CD4-positive, alpha-beta T cell treated with Interleukin-15 for 1 hour (primary cell): ENCODE measurements around the gene DGUOK.
A peak's percentile ranks its signal among the peaks of the same experiment; 100 is the strongest.
"Not testable (repeated sequence)": the region's sequence is repeated elsewhere in the genome, so short reads cannot be mapped to it uniquely, and the experiment has no call there.

Source experiments
- DNase-seq: peaks from one replicate; pipeline ENCODE4 v3.0.0-alpha.2; 2020

The DGUOK gene

GRCh38 chr2:73926493-73927327 is at the start of gene DGUOK:
Gene DGUOK, plus strand, starts transcription at chr2:73926880. Its CDS starts 31 bp downstream, at chr2:73926911.
- peak; percentile 98 for DNase-seq

GRCh38 chr2:73877071-73877802 is 49.4 kb upstream of the DGUOK start:
- no peak for DNase-seq

- not testable (repeated sequence) for DNase-seq
Measured at GRCh38 chr2:73877984-73878383, 48.7 kb upstream of the DGUOK start.

- DNase-seq: no peak
Measured at GRCh38 chr2:73885406-73885805, 41.3 kb upstream of the DGUOK start.

- DNase-seq: no peak
Measured at GRCh38 chr2:73886357-73886756, 40.3 kb upstream of the DGUOK start.

GRCh38 chr2:73887596-73888353 is 38.9 kb upstream of the DGUOK start:
- not testable (repeated sequence) for DNase-seq

- no peak for DNase-seq
Measured at GRCh38 chr2:73888388-73888787, 38.3 kb upstream of the DGUOK start.

- no peak for DNase-seq
Measured at GRCh38 chr2:73889206-73889605, 37.5 kb upstream of the DGUOK start.

- no peak for DNase-seq
Measured at GRCh38 chr2:73890301-73891092, 36.2 kb upstream of the DGUOK start.

GRCh38 chr2:73891276-73891901 is 35.3 kb upstream of the DGUOK start:
- no peak for DNase-seq

GRCh38 chr2:73892631-73893329 is 33.9 kb upstream of the DGUOK start, which contains the start of gene ACTG2:
Gene ACTG2, plus strand, starts transcription at chr2:73893008. Its CDS starts 8,304 bp downstream, at chr2:73901312.
- DNase-seq: no peak

- no peak for DNase-seq
Measured at GRCh38 chr2:73893764-73894474, 32.8 kb upstream of the DGUOK start.

- no peak for DNase-seq
Measured at GRCh38 chr2:73894475-73894850, 32.2 kb upstream of the DGUOK start.

- no peak for DNase-seq
Measured at GRCh38 chr2:73894877-73895276, 31.8 kb upstream of the DGUOK start.

- DNase-seq: no peak
Measured at GRCh38 chr2:73895473-73895872, 31.2 kb upstream of the DGUOK start.

- DNase-seq: peak; percentile 24
Measured at GRCh38 chr2:73896362-73897239, 30.1 kb upstream of the DGUOK start.

- DNase-seq: no peak
Measured at GRCh38 chr2:73897240-73897583, 29.5 kb upstream of the DGUOK start.

GRCh38 chr2:73897934-73898333 is 28.7 kb upstream of the DGUOK start:
- DNase-seq: no peak

- no peak for DNase-seq
Measured at GRCh38 chr2:73899801-73900336, 26.8 kb upstream of the DGUOK start.
